Smooth muscle cell (in vitro differentiated cells): Measurements from ENCODE around the gene SLC29A2. TPM values are rescaled to one million over a fixed set of nuclear protein-coding genes. Genes with fewer than 3 reads are reported as not detected.

Source experiments
- DNase-seq: peaks from one replicate; lab custom pipeline; 2025; ENCODE audit not compliant: unreplicated experiment; lab: John Stamatoyannopoulos, UW
- H2AFZ ChIP-seq: fragments of 200-600 bp; sonication (generic); 2 replicates; pipeline ENCODE4 v1.6.0; 2016; ENCODE audit warnings: antibody characterized with exemption, low read depth, mild to moderate bottlenecking
- H3F3A ChIP-seq: fragments of 200-600 bp; sonication (generic); 2 replicates; pipeline ENCODE4 v1.6.0; 2017; ENCODE audit warnings: antibody characterized with exemption, low read depth
- H3K27ac ChIP-seq: fragments of 200-600 bp; sonication (generic); 2 replicates; pipeline ENCODE4 v1.5.1; 2016; ENCODE audit warnings: low read depth, mild to moderate bottlenecking
- H3K27me3 ChIP-seq: fragments of 200-600 bp; sonication (generic); 2 replicates; pipeline ENCODE4 v1.6.1; 2016; ENCODE audit warnings: low read depth, mild to moderate bottlenecking
- H3K36me3 ChIP-seq: fragments of 200-600 bp; sonication (generic); 2 replicates; pipeline ENCODE4 v1.5.1; 2016; ENCODE audit warnings: low read depth
- H3K4me1 ChIP-seq: fragments of 200-600 bp; sonication (generic); 2 replicates; pipeline ENCODE4 v1.5.1; 2016; ENCODE audit warnings: low read depth
- H3K4me2 ChIP-seq: fragments of 200-600 bp; sonication (generic); 2 replicates; pipeline ENCODE4 v1.6.0; 2016; ENCODE audit warnings: mild to moderate bottlenecking
- H3K4me3 ChIP-seq: fragments of 200-600 bp; sonication (generic); 2 replicates; pipeline ENCODE4 v1.5.1; 2016; ENCODE audit warnings: mild to moderate bottlenecking
- H3K79me2 ChIP-seq: fragments of 200-600 bp; sonication (generic); 2 replicates; pipeline ENCODE4 v1.6.0; 2016; ENCODE audit warnings: low read depth, mild to moderate bottlenecking
- H3K9ac ChIP-seq: fragments of 200-600 bp; sonication (generic); 2 replicates; pipeline ENCODE4 v1.6.0; 2016; ENCODE audit warnings: low read depth
- H3K9me3 ChIP-seq: fragments of 200-600 bp; sonication (generic); replicated peaks from 2 replicates; pipeline ENCODE4 v1.5.1; 2016; ENCODE audit warnings: low read depth
- H4K20me1 ChIP-seq: fragments of 200-600 bp; sonication (generic); 2 replicates; pipeline ENCODE4 v1.6.0; 2016; ENCODE audit warnings: low read depth
- CTCF ChIP-seq: fragments of 200-600 bp; sonication (generic); IDR thresholded peaks from 2 replicates; pipeline ENCODE4 v1.5.1; 2017; ENCODE audit warnings: borderline replicate concordance, mild to moderate bottlenecking, antibody characterized with exemption; ENCODE audit not compliant: insufficient read depth, poor library complexity, severe bottlenecking
- WGBS: methylation state at CpG from one replicate; pipeline ENCODE4 v1.1.7; 2016; ENCODE audit warnings: low lambda C conversion rate; 5-methylcytosine and 5-hydroxymethylcytosine counted together
- polyA plus RNA-seq: library from polyadenylated mRNA; unstranded; fragments of >200 nt; fragmentation: Nextera tagmentation; extraction: Ambion mirVana; gene quantifications from 2 replicates; pipeline ENCODE4 v1.2.1, GENCODE V29; 2016
- total RNA-seq: library from RNA; depleted of rRNA; stranded (reverse); fragments of >200 nt; gene quantifications from 2 replicates; pipeline ENCODE4 v1.2.3, GENCODE V29; 2014

SLC29A2 gene, protein sequence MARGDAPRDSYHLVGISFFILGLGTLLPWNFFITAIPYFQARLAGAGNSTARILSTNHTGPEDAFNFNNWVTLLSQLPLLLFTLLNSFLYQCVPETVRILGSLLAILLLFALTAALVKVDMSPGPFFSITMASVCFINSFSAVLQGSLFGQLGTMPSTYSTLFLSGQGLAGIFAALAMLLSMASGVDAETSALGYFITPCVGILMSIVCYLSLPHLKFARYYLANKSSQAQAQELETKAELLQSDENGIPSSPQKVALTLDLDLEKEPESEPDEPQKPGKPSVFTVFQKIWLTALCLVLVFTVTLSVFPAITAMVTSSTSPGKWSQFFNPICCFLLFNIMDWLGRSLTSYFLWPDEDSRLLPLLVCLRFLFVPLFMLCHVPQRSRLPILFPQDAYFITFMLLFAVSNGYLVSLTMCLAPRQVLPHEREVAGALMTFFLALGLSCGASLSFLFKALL
- total RNA-seq: 3.5 TPM in 2 replicates
- 8.5 and 8.8 TPM in 2 replicates for polyA plus RNA-seq

DNA sequence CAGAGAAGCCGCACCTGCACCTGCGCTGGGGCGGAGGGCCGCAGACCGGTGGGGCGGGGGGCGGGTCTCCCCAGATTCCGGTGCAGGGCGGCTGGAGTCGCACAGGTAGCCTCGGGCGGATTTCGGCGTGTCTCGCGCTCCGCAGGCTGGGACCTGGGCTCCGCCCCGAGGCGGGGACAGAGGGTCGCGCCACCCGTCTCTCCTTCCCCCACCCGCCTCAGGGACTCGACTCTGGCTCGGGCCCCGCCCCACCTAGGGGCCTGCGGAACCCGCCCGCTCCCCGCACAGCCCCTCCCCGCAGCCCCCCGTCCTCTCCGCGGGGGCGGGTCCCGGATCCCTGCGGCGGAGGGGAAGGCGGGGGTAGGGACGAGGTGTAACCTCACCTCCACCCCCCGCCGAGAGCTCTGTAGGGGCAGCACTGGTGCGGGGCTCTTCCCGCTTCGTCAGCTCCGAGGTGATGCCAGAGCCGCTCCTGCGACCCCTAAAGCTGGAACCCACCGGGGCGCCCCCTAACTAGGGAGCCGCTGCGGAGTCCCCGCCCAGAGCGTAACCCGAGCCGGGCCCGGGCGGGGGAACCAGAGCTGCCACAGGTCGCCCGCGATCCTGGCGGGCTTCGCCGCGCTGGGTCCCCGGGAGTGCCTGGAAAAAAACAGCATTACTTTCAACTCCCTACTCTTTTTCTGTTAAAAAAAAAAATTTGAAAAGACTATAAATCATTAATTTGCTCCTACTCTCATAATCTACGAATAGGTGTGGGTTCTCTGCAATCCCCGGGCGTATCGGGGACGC, at the start of gene SLC29A2:
TSS of gene SLC29A2 (minus strand) at position 134 of the 789 bp plus-strand sequence. CDS start 169 bp downstream, outside the sequence.
- Histone ChIP-seq H3K27me3 (no peaks in the 10 kb centered on the region), H3K36me3 (no peaks in the 10 kb centered on the region), H2AFZ (peak within 1 kb of the TSS; percentile 85), H3K27ac (peak within 1 kb of the TSS; percentile 51), H3K4me1 (peaks cover 6% of the 10 kb centered on the region), H3K79me2 (no peaks in the 10 kb centered on the region), H3K4me3 (peak within 1 kb of the TSS; percentile 80), H3K9me3 (no peaks in the 10 kb centered on the region), H4K20me1 (peaks cover 12% of the 10 kb centered on the region), H3K9ac (peak within 1 kb of the TSS; percentile 25), H3K4me2 (peak within 1 kb of the TSS; percentile 95), H3F3A (peaks cover 4% of the 10 kb centered on the region)
- no peak for DNase-seq
- no peak for TF ChIP-seq CTCF
- under 1% methylated on average over 53 of the region's 72 CpGs for whole genome bisulfite sequencing

DNA sequence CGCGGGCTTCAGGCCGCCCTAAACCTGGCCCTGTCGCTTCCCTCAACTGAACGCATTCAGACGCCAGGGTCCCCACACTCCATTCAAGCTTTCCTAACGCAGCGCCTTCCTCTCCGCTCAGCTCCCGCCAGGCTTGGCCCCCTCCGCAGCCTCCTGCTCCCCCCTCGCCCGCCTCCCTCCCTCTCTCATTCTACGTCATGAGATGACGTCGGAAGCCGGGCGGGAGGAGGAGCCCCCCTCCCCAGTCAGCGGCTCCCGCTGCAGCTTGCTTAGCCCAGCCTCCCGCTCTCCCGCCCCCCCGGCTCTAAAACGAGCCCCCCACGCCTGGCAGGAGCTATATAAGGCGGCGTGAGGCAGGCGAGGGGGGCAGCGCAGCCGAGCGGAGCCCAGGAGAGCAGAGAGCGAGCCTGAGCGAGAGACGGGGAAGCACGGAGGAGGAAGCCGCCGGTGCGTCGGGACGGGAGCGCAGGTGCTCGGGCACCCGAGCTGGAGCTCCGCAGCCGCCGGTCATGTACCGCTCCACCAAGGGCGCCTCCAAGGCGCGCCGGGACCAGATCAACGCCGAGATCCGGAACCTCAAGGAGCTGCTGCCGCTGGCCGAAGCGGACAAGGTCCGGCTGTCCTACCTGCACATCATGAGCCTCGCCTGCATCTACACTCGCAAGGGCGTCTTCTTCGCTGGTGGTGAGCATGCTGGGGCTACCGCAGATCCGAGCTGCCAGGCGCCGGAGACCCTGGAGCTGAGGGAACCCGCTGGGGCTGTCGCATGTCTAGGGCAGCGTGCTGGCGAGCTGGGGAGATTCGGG, 49.3 kb upstream of the SLC29A2 start, which contains the start of gene NPAS4:
TSS of gene NPAS4 (plus strand) at position 365 of the 806 bp plus-strand sequence. CDS start at position 510, 145 bp downstream.
- H3K36me3 ChIP-seq: no peaks in the 10 kb centered on the region
- H3F3A ChIP-seq: peaks cover 11% of the 10 kb centered on the region
- H4K20me1 ChIP-seq: peaks cover 69% of the 10 kb centered on the region
- H3K4me2 ChIP-seq: no peak within 1 kb of the TSS
- H3K4me3 ChIP-seq: no peak within 1 kb of the TSS
- peaks cover 22% of the 10 kb centered on the region for H3K27me3 ChIP-seq
- no peak for TF ChIP-seq CTCF
- H3K79me2 ChIP-seq: no peaks in the 10 kb centered on the region
- DNase-seq: no peak
- WGBS: 5% methylated on average over 52 of the region's 71 CpGs
- H3K9ac ChIP-seq: no peak within 1 kb of the TSS
- H2AFZ ChIP-seq: no peak within 1 kb of the TSS
- H3K9me3 ChIP-seq: no peaks in the 10 kb centered on the region
- H3K27ac ChIP-seq: no peak within 1 kb of the TSS
- peaks cover 12% of the 10 kb centered on the region for H3K4me1 ChIP-seq

DNA sequence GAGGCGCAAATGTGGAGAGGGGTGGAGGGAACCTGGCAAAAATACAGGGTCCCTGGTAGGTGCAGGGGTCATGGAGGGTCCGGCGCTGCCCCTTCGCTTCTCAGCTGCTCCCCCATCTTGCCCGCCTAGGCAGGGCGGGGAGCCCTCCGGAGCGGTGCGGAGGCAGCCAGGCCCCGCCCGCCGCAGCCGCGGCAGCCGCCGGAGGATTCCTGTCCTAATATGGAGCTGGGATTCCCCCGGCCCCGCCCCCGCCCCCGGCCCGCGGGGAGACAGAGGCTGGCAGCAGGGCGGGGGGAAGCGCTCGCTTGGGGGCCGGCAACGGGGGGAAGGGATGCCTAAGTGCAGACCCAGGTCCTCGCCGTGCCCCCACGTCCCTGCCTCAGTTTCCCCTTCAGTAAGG, 48.3 kb upstream of the SLC29A2 start:
- H3K9ac ChIP-seq: no peak overlapping the region
- H3K79me2 ChIP-seq: no peaks in the 10 kb centered on the region
- no peaks in the 10 kb centered on the region for H3K9me3 ChIP-seq
- TF ChIP-seq CTCF: no peak
- H3K36me3 ChIP-seq: no peaks in the 10 kb centered on the region
- peaks cover 12% of the 10 kb centered on the region for H3K4me1 ChIP-seq
- peaks cover 22% of the 10 kb centered on the region for H3K27me3 ChIP-seq
- 8% methylated on average over 8 of the region's 30 CpGs for WGBS
- no peak overlapping the region for H2AFZ ChIP-seq
- H4K20me1 ChIP-seq: peaks cover 69% of the 10 kb centered on the region
- peaks cover 11% of the 10 kb centered on the region for H3F3A ChIP-seq
- H3K27ac ChIP-seq: no peak overlapping the region
- H3K4me3 ChIP-seq: no peak overlapping the region
- H3K4me2 ChIP-seq: no peak overlapping the region
- no peak for DNase-seq
